Muscle of back (tissue), 11 donors: ENCODE measurements around the gene ATP8A1. TPM values are rescaled to one million over a fixed set of nuclear protein-coding genes. Genes with fewer than 3 reads are reported as not detected.
A peak's percentile ranks its signal among the peaks of the same experiment; 100 is the strongest.
"Not testable (repeated sequence)": the region's sequence is repeated elsewhere in the genome, so short reads cannot be mapped to it uniquely, and the experiment has no call there.

ENCODE experiments used
- DNase-seq, 3 donors: peaks; one replicate each; pipeline versions ENCODE4 v3.0.0 to v3.0.0-alpha.2; 2013
- polyA plus RNA-seq, 10 donors: library from polyadenylated mRNA; unstranded; fragments of 120-200 nt; gene quantifications; one replicate each; pipeline ENCODE4 v1.2.1, GENCODE V29; 2013; ENCODE audit not compliant: insufficient read length in 10 of 10

The ATP8A1 gene
- polyA plus RNA-seq, 10 donors = 5.5 to 17.4 (median 9.3) TPM

DNA sequence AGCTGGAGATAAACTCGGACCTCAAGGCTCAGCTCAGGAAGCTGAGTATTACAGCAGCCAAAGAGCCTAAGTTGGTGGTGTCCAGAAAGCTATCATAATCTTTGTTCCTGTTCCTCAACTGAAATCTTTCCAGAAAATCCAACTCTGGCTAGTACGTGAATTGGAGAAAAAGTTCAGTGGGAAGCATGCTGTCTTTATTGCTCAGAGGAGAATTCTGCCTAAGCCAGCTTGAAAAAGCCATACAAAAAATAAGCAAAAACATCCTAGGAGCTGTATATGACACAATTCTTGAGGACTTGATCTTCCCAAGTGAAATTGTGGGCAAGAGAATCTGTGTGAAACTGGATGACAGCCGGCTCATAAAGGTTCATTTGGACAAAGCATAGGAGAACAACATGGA, 185.0 kb downstream of the ATP8A1 start:
- DNase-seq = peak in 1 of 3 donors; percentile 63

DNA sequence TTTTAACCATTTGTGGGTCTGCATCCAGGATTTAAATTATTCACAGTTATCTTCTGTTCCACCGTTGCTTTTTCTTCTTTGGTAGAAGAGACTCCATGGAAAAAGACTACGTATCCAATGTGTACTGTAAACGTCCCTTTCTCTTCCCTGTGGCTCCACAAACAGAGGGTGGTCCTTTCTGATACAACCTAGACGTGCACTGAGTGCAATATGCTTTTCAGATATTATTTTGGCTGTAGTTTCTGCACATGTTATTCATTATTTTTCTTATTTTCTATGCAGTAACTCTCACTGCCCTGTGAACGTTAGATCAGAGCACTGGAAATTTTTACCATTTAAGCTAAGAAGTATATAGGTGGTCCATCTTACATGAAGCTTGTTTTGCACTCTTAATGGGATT, 186.9 kb downstream of the ATP8A1 start:
- DNase-seq = peak in 1 of 3 donors; percentile 55

DNA sequence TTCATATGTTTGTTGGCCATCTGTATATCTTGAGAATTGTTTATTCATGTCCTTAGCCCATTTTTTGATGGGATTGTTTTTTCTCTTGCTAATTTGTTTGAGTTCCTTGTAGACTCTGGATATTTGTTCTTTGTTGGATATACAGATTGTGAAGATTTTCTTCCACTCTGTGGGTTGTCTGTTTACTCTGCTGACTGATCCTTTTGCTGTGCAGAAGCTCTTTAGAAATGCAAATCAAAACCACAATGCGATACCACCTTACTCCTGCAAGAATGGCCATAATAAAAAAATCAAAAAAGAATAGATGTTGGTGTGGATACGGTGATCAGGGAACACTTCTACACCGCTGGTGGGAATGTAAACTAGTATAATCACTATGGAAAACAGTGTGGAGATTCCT, 189.1 kb downstream of the ATP8A1 start:
- not testable (repeated sequence) for DNase-seq

DNA sequence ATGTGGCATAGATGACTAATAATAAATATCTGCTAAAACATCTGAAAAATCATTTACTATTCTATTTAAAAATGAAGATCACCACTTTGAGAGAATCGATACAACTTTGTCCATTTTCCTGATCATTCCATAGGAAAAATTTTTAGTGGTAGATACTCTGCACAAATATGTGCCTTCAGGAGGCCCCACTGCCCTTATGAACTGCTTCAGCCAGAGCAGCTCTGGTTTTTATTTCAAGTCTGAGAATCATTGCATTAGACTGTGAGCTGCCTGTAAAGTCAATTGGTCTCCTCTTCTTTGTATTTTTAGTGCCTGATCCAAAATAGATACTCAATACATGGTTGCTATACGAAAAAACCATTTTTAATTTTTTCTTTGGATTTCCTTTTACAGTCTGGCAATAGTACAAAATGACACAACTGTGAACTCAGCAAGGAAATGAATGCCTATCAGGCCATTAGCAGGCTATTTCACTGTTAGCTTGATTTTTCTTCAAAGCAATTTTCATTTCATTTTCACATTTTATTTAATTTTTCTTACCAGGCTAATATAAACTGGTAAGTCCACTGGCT, 190.5 kb downstream of the ATP8A1 start:
- DNase-seq = peak in 1 of 3 donors; percentile 69

DNA sequence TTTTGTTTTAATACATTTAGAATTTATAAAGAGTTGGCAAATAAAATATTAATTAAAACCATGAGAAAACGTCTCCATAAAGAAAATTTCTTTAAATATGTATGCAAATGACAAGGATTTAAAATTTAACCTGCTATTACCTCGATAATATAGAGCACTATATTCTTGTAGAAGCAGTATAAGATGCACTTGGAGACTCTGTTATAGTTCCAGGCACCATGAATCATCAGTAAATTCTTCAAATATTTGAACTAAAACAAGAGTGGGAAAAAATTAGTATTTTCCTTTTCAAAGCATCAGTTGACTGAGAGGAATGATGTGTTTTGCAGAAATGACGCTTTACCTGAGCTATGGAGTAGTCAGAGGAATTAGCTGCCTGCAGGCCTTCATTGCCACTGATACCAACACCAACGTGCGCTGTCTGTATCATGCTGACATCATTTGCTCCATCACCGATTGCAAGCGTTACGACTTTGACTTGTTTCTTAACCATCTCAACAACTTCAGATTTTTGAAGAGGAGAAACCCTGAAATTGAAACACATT, 192.3 kb downstream of the ATP8A1 start:
- no peak for DNase-seq

DNA sequence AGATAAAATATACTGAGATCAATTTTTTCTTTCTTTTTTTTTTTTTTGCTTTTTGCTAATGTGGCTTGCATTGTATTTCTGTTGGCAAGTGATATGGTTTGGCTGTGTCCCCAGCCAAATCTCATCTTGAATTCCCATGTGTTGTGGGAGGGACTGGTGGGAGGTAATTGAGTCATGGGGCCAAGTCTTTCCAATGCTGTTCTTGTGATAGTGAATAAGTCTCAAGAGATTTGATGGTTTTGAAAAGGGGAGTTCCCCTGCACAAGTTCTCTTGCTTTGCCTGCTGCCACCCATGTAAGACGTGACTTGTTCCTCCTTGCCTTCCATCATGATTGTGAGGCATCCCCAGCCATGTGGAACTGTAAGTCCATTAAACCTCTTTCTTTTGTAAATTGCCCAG, 195.7 kb downstream of the ATP8A1 start:
- not testable (repeated sequence) for DNase-seq

DNA sequence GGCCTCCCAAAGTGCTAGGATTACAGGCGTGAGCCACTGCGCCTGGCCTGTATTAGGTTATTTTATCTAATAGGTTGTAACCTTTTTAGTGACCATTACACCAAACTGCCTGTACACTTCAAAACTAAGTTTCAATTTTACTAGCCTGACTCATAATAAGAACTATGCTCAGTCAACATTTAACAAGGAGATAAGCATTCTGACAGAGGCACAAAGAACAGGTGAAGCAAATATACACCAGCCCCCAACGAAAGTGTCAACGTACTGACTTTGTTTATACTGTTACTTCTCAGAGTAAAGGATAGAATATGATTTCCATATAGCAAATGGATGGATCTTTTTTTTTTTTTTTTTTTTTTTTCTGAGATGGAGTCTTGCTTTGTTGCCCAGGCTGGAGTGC, 196.9 kb downstream of the ATP8A1 start:
- no peak for DNase-seq

DNA sequence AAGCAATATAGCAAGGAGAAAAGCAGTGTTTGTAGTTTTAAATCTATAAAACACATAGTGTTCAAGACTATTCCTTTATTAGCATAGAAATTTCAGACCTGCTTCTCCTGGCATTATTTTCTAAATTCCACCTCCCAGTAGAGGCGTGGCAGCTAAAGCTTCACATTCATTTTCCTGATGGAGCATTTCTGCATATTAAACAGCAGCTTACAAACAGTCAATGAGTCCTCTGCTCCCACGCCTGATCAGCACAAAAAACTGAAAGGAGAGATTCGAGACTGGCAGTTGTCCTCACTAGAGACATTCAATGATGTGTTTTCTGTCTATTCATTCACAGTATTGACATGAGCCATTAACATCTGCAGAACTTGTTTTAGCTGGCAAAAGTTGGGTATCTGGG, 198.2 kb downstream of the ATP8A1 start:
- DNase-seq = peak in 1 of 3 donors; percentile 56

DNA sequence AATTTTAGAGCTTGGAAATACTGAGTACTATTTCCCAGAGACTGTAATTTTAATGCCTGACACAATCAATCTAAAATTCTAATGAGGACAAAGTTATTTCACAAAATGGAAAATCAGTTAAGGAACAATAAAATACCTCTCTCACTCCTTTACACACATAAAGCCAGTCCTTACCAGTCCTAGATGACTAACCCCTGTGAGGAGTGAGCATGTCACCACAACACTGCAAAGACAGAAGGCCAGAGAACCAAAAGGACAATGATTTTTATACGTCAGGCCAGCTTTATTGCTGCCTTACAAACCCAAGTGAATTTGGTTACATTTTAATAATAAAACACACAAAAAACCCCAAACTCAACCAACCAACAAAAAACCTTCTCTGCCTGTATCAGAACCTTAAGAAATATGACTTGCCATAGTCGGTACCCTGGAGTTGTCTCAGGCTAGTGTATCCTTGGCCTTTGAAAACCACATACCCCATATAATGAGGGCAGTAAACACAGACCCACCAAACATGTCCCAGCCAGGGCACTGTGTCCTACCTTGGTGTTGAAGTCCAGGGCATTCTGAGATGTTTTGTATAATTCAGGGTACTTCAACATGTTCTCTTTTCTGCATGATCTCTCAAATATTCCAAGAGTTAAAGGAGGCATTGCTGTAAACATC, 202.0 kb downstream of the ATP8A1 start:
- no peak for DNase-seq

DNA sequence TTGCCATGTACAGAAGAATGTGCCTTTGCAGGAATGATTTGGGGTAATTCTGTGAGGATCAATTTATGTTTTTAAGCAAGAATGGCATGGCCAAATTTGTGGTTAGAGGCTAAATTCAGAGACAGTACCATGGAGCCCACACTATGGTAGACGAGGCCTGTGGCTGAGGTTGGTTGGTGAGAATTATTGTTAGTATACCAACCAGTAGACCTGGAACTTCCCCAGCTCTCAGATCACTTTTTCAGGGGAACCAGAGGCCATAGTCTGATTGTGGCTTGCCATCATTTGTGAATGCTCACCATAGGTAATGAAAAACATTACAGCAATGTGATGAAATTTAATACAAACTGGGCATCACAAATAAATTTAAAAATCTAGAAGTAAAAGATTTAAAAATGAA, 203.3 kb downstream of the ATP8A1 start:
- no peak for DNase-seq

DNA sequence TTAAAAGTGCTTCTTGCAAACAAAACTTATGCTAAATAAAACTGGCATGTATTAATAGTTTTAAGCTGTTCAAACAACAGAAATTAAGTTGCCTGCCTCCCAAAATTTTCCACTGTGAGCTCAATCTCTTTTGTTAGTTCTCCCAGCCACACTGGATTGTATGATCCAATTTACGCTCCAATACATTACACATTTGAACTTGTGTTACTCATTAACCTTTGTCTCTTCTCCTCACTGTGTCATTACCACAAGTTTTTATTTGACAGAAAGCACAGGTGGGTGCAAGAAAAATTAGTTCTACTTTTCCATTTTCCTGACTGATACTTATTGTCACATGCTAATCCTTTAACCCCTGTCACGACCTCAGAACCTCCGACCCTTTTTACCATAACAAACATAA, 204.1 kb downstream of the ATP8A1 start:
- no peak for DNase-seq

DNA sequence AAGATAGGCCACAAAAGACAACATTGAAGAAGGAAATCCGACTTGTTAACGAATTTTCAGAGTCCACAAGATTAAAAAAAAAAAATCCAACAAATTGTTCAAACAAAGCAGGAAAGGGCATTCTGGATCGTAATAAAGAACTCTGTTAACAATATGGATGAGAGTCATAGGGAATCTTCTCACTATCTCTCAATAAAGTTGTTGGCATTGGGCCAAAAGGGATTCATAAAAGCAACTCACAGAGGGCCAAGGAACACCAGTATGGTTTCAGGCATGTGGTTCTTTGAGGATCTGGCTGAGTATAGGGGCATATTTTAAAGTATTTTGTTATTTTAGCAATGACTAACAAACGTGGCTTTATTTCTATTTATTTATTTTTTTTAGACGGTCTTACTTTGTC, 210.1 kb downstream of the ATP8A1 start:
- DNase-seq = no peak

DNA sequence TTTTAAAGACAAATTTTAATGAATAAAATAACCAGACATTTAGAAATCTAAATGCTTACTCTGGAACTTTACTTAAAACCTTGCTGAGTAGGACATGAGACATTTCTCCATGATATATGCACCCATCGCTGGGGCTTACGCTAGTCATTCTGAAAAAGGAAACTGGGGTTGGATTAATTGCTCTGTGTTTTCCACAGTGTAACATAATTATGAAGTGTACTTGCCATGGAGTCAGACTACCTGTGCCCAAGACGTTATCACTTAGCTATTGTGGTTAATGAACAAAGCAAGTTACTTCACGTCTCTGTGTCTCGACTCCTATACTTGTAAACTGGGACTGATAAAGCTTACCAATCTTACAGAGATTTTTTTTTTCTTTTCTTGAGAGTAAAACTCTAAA, 211.9 kb downstream of the ATP8A1 start:
- no peak for DNase-seq

DNA sequence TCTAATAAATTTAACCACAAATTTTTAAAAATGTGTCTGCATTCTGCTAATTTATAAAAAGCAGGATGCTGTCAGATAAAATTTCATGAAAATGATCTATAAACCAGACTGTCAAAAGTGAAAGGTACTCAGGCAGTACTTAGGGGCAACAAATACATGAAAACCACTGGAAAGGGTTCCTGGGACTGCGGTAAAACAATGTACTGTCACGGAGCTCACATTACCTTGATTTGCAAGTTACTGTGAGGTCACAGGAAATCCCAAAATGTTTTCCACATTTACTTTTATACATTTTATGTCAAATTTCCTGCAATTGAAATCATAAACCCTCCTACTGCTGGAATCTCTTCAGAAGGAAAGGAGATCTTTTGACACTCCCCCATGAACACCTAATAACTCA, 214.3 kb downstream of the ATP8A1 start:
- DNase-seq = no peak

DNA sequence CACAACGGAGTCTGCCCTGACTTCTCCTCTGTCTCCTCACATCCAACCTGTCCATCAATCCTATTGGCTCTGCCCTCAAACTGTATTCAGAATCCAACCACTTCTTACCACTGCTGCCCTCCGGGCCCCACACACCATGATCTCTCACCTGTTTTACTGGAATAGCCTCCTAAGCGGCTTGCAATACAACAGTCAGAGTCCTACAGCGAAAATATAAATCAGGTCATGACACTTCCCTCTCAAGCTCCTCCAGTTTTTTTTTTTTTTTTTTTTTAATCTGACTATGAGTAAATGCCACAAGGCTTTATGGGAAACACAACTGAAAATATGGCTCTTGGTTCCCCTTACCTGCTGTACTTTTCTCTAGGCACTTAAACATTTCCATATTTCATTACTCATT, 216.8 kb downstream of the ATP8A1 start:
- DNase-seq = no peak

DNA sequence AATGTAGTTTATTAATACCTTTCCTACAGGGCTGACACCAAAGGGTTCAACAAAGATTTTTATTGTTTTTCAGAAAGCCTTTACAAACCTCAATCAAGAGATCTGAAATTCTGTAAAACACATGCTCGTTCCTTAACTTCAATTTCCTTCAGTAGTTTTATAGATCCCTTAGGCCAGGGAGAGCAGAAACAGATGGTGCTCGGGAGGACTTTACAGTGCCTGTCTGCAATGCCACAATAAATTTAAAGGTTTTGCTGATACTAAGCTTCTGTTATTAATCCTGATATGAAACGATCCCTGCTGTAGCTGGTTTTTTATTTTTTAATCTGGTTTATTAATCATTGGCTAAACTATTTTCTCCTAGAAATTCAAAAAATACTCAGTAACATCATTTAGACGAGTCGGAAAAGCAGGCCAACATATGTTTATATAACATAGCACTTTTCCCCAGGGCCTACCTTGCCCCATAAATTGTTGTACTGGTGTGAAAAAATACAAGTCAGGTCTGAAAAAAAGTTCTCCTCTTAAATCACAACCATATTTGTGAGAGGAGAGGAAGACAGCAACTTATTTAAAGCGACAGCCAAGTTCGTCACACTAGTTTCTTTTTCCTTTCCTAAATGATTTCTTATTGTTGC, 219.9 kb downstream of the ATP8A1 start:
- peak in 1 of 3 donors; percentile 52 for DNase-seq

DNA sequence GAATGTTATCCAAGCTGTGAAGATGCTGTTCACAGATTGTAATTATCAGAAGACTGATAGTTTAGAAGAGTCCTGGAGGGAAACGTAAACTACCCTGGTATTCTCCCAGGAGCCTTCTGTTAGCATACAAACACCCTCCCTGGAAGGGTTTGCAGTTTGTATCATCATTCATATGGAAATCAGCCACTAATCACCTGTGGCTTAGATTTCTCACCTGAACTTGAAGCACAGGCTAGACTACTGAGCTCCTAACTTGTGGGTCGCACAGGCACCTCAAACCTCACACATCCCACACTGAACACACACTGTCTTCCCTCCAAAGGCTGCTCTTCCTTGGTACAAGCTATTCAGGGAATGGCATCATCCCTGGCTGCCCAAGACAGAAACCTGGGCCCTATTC, 228.9 kb downstream of the ATP8A1 start:
- no peak for DNase-seq

DNA sequence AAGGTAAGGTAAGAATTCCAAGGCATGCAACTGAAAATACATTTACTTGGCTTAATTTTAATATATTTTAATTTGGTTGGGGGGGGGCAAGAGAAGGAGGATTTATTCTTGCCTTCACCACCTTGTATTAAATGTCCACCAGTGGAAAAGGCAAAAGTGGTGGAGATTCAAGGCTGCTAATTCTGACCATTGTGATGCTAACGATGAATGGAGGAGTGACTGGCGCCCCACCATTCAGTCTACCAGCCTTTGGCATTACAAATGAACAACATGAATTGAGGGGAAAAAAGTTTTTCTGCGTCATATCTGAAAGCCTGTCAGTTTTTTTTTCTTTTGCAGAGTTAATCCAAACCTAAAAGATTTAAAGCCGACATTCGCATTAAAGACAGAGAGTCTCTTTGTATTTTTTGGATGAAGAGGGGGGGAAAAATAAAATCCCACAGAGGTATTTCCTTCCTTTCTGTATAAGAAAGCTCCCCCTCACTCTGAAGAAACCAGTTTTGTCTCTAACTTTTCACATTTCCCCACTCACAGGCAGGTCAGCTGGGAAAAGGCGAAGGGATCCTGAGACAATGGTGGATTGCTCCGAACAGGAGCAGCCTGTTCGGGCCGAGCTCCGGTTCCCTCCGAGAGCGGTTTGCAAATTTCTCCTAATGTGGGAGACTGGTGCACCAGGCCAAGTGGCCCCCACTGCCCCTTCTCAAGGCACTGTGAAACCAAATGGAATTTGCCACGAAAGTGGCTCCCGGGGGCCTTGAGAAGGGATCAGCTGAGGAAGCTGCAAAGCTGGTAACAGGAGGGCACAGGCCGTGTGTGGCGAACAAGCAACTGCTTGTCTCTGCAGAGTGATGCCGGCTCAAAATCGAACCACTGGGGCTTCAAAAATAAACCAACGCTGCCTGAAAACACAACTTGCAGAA, 231.5 kb downstream of the ATP8A1 start:
- no peak for DNase-seq

DNA sequence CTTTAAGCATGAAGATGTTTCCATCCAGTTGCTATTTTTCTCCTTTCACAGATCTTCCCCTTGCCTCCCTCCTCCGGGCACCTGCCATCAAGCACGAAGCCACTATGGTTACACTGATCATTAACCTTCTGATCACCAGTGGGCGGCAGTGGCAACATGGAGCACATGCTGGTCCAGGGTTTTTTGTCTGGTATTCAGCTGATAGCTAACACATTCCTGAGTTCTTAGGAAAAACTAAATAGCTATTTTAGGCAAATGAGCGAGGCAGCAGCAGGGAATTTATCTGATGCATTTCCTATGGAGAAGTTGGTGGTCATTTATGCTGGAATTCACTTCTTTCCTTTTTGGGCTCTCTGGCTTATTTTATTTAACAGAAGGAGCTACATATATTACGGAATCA, 236.8 kb downstream of the ATP8A1 start:
- DNase-seq = no peak

DNA sequence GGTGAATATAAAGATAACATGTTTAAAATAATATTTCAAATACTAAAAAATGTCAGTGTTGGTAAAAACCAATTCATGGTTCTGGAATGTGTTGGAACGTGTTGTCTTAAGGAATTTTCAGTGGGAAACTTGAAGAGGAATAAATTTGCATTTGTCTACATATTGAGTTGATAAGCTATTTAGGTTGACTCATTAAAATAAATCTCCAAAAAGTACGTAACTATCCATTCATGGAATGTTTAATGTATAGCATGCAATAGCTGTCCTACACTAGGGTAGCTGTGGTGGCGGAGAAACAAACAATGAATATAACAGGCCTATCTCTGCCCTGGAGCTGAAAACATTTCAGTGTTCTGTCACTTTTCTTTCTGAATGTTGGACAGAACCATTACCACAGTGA, 239.4 kb downstream of the ATP8A1 start:
- DNase-seq = peak in 1 of 3 donors; percentile 43

DNA sequence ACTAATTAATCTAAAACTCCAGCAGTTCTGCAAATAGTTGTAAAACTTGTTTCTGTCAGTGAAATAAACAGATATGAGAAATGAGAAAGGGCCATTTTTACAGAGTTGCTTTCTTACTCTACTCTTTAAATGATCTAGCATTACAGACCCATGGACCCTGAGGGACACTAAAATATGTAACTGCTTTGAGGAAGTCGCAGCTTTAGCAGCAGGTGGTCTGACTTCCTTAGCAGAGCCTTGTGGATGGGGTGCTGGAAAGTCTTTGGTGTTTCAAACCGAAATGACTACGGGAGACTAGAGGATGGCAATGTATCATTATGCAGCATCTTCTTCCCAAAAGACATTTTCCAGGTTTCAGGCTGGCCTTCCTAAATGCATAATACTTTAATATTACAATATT, 240.9 kb downstream of the ATP8A1 start:
- DNase-seq = peak in 1 of 3 donors; percentile 54

DNA sequence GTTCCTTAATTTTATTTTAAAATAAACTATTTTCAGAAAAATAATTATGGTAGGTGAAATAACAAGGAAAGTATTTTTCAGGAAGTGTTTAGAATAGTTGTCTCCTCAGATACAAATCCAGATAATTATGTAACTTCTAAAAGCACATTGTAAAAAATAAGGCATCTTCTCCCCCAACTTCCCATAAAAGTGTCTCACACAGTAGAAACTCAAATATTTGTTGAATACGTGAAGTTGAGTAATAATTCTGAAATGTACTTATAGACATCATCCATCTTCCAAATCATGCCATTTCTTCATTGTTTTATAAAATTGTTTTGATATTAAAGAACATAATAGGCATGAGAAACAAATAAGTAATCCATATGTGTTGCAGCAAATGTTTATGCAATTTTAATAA, 241.6 kb downstream of the ATP8A1 start:
- no peak for DNase-seq
